Activated CD4-positive, alpha-beta T cell treated with anti-CD3 and anti-CD28 coated beads, Interleukin-2, Interleukin-6, amounts not matched to agents 100 ng/mL and 50 ng/mL, durations not matched to agents 16 hours and 8 hours (primary cell): ENCODE results near the gene TFRC.
"Not testable (repeated sequence)": the region's sequence is repeated elsewhere in the genome, so short reads cannot be mapped to it uniquely, and the experiment has no call there.

Experiments used
- DNase-seq: peaks from one replicate; pipeline ENCODE4 v3.0.0-alpha.2; 2020

Gene TFRC

GRCh38 chr3:196002721-196003120 is 79.2 kb downstream of the TFRC start:
- not testable (repeated sequence) for DNase-seq

- not testable (repeated sequence) for DNase-seq
These were observed 80.7 kb downstream of the TFRC start for GRCh38 chr3:196001240-196001639.

GRCh38 chr3:196000360-196000950 is 81.4 kb downstream of the TFRC start:
- not testable (repeated sequence) for DNase-seq

GRCh38 chr3:195999896-196000295 is 82.0 kb downstream of the TFRC start:
- no peak for DNase-seq
